ENCODE results near the gene CAB39L.

DNA sequence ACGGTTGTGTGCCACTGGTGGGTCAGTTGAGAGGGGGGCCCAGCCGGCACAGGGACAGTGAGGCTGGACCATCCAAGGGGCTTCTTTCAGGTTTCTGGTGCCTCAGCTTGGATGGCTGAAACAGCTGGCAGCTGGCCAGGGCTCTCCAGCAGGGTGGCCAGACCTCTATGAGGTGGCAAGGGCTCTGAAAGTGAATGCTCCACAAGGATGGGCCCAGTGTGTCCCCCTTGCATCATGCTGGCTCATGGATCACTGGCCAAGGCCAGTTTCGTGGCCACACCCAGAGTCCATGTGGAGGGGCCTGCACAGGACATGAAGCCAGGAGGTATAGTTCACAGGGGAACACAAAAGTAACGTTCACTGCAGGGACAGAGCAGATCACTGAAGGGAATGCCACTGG is 146.5 kb downstream of the CAB39L start:
- TF ChIP-seq, protein P1, sequence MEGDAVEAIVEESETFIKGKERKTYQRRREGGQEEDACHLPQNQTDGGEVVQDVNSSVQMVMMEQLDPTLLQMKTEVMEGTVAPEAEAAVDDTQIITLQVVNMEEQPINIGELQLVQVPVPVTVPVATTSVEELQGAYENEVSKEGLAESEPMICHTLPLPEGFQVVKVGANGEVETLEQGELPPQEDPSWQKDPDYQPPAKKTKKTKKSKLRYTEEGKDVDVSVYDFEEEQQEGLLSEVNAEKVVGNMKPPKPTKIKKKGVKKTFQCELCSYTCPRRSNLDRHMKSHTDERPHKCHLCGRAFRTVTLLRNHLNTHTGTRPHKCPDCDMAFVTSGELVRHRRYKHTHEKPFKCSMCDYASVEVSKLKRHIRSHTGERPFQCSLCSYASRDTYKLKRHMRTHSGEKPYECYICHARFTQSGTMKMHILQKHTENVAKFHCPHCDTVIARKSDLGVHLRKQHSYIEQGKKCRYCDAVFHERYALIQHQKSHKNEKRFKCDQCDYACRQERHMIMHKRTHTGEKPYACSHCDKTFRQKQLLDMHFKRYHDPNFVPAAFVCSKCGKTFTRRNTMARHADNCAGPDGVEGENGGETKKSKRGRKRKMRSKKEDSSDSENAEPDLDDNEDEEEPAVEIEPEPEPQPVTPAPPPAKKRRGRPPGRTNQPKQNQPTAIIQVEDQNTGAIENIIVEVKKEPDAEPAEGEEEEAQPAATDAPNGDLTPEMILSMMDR (conservative IDR thresholded peaks at IDR 0.05; ENCODE audit: low read length) = no peak
- TF ChIP-seq EZH2phosphoT487 (IDR thresholded peaks at IDR 0.05; ENCODE audit: borderline replicate concordance) = no peak
